NT2/D1 (cell line): ENCODE data around the gene PHF21B.
A peak's percentile ranks its signal among the peaks of the same experiment; 100 is the strongest.
"Not testable (repeated sequence)": the region's sequence is repeated elsewhere in the genome, so short reads cannot be mapped to it uniquely, and the experiment has no call there.

Experiments used
- DNase-seq: peaks from one replicate; pipeline ENCODE4 v3.0.0-alpha.2; 2011; ENCODE audit warnings: low read depth, low spot score
- H3K27me3 ChIP-seq: 2 replicates; pipeline ENCODE4 v1.6.0; 2011; ENCODE audit warnings: mild to moderate bottlenecking; ENCODE audit not compliant: insufficient read length, insufficient read depth
- H3K36me3 ChIP-seq: 2 replicates; pipeline ENCODE4 v1.6.1; 2011; ENCODE audit warnings: mild to moderate bottlenecking, low read length, mixed read lengths; ENCODE audit not compliant: insufficient read depth, insufficient read length
- H3K4me1 ChIP-seq: 2 replicates; pipeline ENCODE4 v1.5.1; 2011; ENCODE audit not compliant: insufficient read depth, insufficient read length
- H3K4me3 ChIP-seq: 2 replicates; pipeline ENCODE4 v1.5.1; 2011; ENCODE audit warnings: low read depth; ENCODE audit not compliant: insufficient read length
- H3K9ac ChIP-seq: 2 replicates; pipeline ENCODE4 v1.6.0; 2011; ENCODE audit warnings: low read depth; ENCODE audit not compliant: insufficient read length
- H3K9me3 ChIP-seq: 2 replicates; pipeline ENCODE4 v1.5.1; 2011; ENCODE audit warnings: mild to moderate bottlenecking, low read length; ENCODE audit not compliant: insufficient read depth
- SUZ12 ChIP-seq: IDR thresholded peaks from 2 replicates; pipeline ENCODE4 v1.6.1; 2011; ENCODE audit not compliant: insufficient read length, insufficient read depth; ENCODE audit errors: extremely low read depth
- YY1 ChIP-seq: IDR thresholded peaks from 2 replicates; pipeline ENCODE4 v1.6.1; 2011; ENCODE audit not compliant: insufficient read length, insufficient read depth
- ZNF274 ChIP-seq: IDR thresholded peaks from 2 replicates; pipeline ENCODE4 v1.6.1; 2011; ENCODE audit warnings: mild to moderate bottlenecking, low read depth, low read length

PHF21B gene

DNA sequence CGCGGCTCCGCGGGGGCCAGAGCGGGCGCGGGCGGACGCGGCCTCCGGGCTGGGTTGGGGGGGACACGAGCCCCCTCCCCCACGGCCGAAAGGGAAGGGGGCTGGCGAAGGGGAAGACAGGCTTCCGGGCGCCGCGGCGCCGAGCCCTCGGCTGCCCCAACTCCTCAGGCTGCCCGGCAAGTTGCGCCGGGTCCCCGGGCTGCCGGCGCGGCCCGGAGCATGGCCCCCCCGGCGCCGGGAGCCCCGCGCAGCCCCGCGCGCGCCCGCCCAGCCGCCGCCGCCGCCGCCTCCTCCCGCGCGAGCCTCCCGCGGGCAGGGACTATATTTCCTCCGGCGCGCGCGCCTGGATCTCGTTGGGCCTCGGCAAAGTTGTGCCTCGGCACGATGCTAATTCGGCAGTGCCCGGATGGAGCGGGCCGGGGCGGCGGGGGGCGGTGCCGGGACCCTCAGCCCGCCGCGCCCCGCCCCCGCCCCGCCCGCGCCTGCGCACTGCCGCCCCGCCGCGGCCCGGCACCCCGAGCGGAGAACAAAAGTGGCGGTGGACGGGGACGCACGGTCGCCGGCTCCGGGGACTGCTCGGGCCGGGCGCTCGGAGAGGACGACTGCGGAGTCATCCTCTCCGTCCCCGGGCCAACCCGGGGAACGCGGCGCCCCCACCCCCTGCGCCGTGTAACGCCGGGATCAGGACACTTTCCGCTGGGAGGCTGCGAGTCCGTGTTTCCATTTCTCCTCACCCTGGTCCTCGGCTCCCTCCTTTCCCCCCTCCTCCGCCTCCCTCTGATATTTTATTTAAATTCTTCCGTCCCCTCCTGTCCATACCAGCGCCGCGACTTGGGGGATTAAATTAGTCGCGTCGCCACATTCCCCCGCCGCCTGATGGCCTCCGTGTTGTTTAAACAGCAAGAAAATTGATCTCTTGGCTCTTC lies at the start of gene PHF21B:
Gene PHF21B, minus strand, starts transcription at position 400 of the 926 bp plus-strand sequence. CDS start 456 bp downstream, outside the sequence.
- peak within 1 kb of the TSS; percentile 62 for H3K4me3 ChIP-seq
- no peaks in the 10 kb centered on the region for H3K9me3 ChIP-seq
- H3K4me1 ChIP-seq = peaks cover 9% of the 10 kb centered on the region
- TF ChIP-seq SUZ12 = no peak
- no peak for TF ChIP-seq ZNF274
- no peak for TF ChIP-seq YY1
- peak; percentile 52 for DNase-seq
- peak within 1 kb of the TSS; percentile 85 for H3K9ac ChIP-seq
- peaks cover under 1% of the 10 kb centered on the region for H3K36me3 ChIP-seq
- no peaks in the 10 kb centered on the region for H3K27me3 ChIP-seq

- H3K9ac ChIP-seq = no peak overlapping the region
- no peak overlapping the region for H3K4me3 ChIP-seq
- H3K27me3 ChIP-seq = no peaks in the 10 kb centered on the region
- TF ChIP-seq YY1 (no peak), SUZ12 (no peak), ZNF274 (no peak)
- H3K4me1 ChIP-seq = peaks cover 7% of the 10 kb centered on the region
- H3K36me3 ChIP-seq = no peaks in the 10 kb centered on the region
- no peak for DNase-seq
- H3K9me3 ChIP-seq = no peaks in the 10 kb centered on the region
Measured at GRCh38 chr22:45059296-45059695, 49.5 kb upstream of the PHF21B start.

DNA sequence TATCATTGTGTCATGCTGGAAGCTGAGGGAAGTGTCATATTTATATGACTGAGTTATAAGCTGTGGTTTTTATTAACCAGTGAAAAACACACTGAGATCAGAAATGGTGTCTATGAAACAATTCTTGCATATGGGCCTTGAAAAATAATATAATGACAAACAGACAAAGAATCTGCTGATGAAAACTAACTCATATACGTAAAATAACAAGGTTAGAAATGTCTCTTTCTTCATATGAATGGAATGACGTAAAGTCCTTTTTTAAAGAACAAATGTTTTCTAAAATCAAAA lies 48.8 kb upstream of the PHF21B start:
- Histone ChIP-seq H3K4me1 (peaks cover 4% of the 10 kb centered on the region), H3K27me3 (no peaks in the 10 kb centered on the region), H3K9me3 (no peaks in the 10 kb centered on the region), H3K36me3 (no peaks in the 10 kb centered on the region), H3K9ac (no peak overlapping the region), H3K4me3 (no peak overlapping the region)
- no peak for DNase-seq
- no peak for TF ChIP-seq ZNF274
- TF ChIP-seq SUZ12 = no peak
- no peak for TF ChIP-seq YY1

DNA sequence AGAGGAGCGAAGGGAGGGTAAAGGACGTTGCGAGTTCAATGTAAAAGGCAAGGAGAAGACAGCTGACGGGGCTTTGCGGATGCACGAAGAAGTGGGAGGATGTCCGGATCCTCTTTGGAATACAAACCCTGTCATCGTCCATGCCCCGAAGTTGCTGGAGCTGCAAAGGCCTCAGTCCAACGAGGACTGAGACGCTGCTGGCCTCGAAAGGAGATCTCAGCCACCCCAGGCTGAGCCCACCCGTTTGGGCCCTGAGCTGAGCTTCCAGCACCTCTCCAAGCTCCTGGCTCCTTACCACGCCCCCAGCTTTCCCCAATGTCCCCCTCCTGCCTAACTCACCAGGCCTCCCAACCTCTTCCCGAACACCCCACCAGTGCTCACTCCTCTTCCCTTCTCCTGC lies 46.1 kb upstream of the PHF21B start:
- Histone ChIP-seq H3K9me3 (no peaks in the 10 kb centered on the region), H3K4me1 (peaks cover 4% of the 10 kb centered on the region), H3K27me3 (peaks cover 4% of the 10 kb centered on the region), H3K4me3 (no peak overlapping the region), H3K9ac (no peak overlapping the region), H3K36me3 (no peaks in the 10 kb centered on the region)
- TF ChIP-seq YY1 (no peak), SUZ12 (no peak), ZNF274 (no peak)
- DNase-seq = no peak

DNA sequence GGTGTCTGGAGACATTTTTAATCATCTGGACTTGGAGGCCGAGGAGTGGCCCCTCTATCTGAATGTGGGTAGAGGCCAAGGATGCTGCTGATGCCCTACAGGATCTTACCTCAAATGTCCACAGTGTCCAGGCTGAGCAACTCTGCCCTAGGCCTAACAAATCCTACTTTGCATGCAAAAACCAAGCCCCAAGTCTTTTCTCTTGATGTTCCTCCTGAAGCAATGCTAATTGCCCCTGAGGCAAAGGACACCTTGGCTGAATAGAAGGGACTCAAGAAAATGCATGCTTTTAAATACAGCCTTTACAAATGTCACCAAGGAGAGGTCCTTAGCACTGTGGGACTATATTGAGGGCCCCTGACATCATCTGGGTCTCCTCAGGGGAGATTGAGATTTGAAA lies 43.8 kb upstream of the PHF21B start:
- Histone ChIP-seq H3K9ac (no peak overlapping the region), H3K4me1 (peaks cover 12% of the 10 kb centered on the region), H3K4me3 (no peak overlapping the region), H3K27me3 (peaks cover 4% of the 10 kb centered on the region), H3K9me3 (no peaks in the 10 kb centered on the region), H3K36me3 (no peaks in the 10 kb centered on the region)
- TF ChIP-seq YY1 = no peak
- TF ChIP-seq ZNF274 = no peak
- TF ChIP-seq SUZ12 = no peak
- peak; percentile 11 for DNase-seq

DNA sequence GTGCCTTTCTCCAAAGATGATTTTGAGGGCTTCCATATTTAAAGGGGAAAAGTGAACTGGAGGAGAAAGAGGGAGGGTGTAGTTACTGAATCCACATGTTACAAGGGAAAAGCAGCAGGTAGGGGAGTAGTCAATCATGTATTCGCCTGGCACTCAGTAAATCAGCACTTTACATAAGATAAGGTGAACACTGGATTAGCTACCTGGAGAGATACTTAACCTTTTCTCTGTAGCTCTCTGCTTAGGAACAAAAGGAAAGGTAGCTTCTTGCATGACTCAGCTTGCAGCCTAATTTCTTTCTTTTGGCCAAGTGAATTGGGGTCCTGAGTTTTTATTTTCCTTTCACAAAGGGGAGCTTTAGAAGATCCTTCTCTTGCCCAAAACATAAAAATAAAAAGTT lies 43.3 kb upstream of the PHF21B start:
- H3K9me3 ChIP-seq = no peaks in the 10 kb centered on the region
- H3K27me3 ChIP-seq = peaks cover 4% of the 10 kb centered on the region
- DNase-seq = no peak
- H3K4me3 ChIP-seq = no peak overlapping the region
- H3K36me3 ChIP-seq = no peaks in the 10 kb centered on the region
- H3K4me1 ChIP-seq = peaks cover 14% of the 10 kb centered on the region
- H3K9ac ChIP-seq = no peak overlapping the region
- TF ChIP-seq SUZ12 = no peak
- TF ChIP-seq ZNF274 = no peak
- no peak for TF ChIP-seq YY1

DNA sequence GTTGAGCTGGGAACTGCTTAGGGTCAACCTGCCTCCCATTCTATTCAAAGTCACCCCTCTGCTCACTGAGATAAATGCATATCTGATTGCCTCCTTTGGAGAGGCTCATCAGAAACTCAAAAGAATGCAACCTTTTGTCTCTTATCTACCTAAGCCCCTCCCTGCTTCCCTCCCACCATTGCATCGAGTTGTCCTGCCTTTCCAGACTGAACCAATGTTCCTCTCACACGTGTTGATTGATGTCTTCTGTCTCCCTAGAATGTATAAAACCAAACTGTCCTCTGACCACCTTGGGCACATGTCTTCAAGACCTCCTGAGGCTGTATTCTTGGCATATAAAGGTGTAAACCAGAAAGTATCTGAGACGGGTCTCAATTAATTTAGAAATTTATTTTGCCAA lies 42.9 kb upstream of the PHF21B start:
- H3K4me1 ChIP-seq = peaks cover 14% of the 10 kb centered on the region
- not testable (repeated sequence) for H3K36me3 ChIP-seq, H3K4me3 ChIP-seq, H3K9ac ChIP-seq, H3K27me3 ChIP-seq, H3K9me3 ChIP-seq
- peak; percentile 39 for DNase-seq

GRCh38 chr22:45051946-45052345 lies 42.1 kb upstream of the PHF21B start:
- Histone ChIP-seq H3K4me1 (peaks cover 14% of the 10 kb centered on the region), H3K27me3 (peaks cover 4% of the 10 kb centered on the region), H3K36me3 (no peaks in the 10 kb centered on the region), H3K9me3 (no peaks in the 10 kb centered on the region), H3K4me3 (no peak overlapping the region), H3K9ac (no peak overlapping the region)
- no peak for DNase-seq
- TF ChIP-seq SUZ12 (no peak), ZNF274 (no peak), YY1 (no peak)
